PC-3 (cell line): ENCODE data around the gene JCHAIN.

Experiments
- CTCF ChIP-seq: fragments of 300-600 bp; sonication (generic); conservative IDR thresholded peaks from 2 replicates; pipeline ENCODE4 v1.5.1; 2017; ENCODE audit warnings: antibody characterized with exemption, low read depth, mild to moderate bottlenecking, low read length
- EZH2 ChIP-seq: fragments of 300-600 bp; sonication (generic); IDR thresholded peaks from one replicate; pipeline ENCODE4 v1.6.1; 2017; ENCODE audit warnings: antibody characterized with exemption, mild to moderate bottlenecking, low read length; ENCODE audit not compliant: unreplicated experiment

- TF ChIP-seq CTCF (no peak), EZH2 (no peak)
Observed at GRCh38 chr4:70706044-70706461, 39.7 kb upstream of the JCHAIN start.
